ENCODE measurements around the gene TM6SF1.
A peak's percentile ranks its signal among the peaks of the same experiment; 100 is the strongest.

The TM6SF1 gene

GRCh38 chr15:83106994-83107840, at the start of gene TM6SF1:
Gene TM6SF1, plus strand, starts transcription at chr15:83107645. Its CDS starts 36 bp downstream, at chr15:83107681.
- DNase-seq (ENCODE audit: low read depth), result no peak
- H3K4me3 ChIP-seq (replicated peaks; ENCODE audit: low read depth, low read length), result peak within 1 kb of the TSS; percentile 59

GRCh38 chr15:83057696-83058376, 49.6 kb upstream of the TM6SF1 start:
- H3K4me3 ChIP-seq (replicated peaks; ENCODE audit: low read depth, low read length), result peak overlapping the region; percentile 4
- no peak for TF ChIP-seq CTCF (IDR thresholded peaks at IDR 0.05; ENCODE audit: low read length, missing control alignments)
- DNase-seq (ENCODE audit: low read depth), result peak; percentile 68

More at GRCh38 chr15:83106994-83107840, at the start of gene TM6SF1:
- TF ChIP-seq CTCF (IDR thresholded peaks at IDR 0.05; ENCODE audit: low read length, missing control alignments), result no peak

GRCh38 chr15:83061680-83062079, 45.8 kb upstream of the TM6SF1 start:
- H3K4me3 ChIP-seq (replicated peaks; ENCODE audit: low read depth, low read length), result no peak overlapping the region
- no peak for DNase-seq (ENCODE audit: low read depth)
- no peak for TF ChIP-seq CTCF (IDR thresholded peaks at IDR 0.05; ENCODE audit: low read length, missing control alignments)

- no peak for TF ChIP-seq CTCF (IDR thresholded peaks at IDR 0.05; ENCODE audit: low read length, missing control alignments)
- H3K4me3 ChIP-seq (replicated peaks; ENCODE audit: low read depth, low read length), result no peak overlapping the region
- DNase-seq (ENCODE audit: low read depth), result no peak
Observed at GRCh38 chr15:83062768-83063180, 44.7 kb upstream of the TM6SF1 start.

GRCh38 chr15:83063551-83063950, 43.9 kb upstream of the TM6SF1 start:
- H3K4me3 ChIP-seq (replicated peaks; ENCODE audit: low read depth, low read length), result no peak overlapping the region
- no peak for DNase-seq (ENCODE audit: low read depth)

GRCh38 chr15:83064859-83065258, 42.6 kb upstream of the TM6SF1 start:
- no peak for TF ChIP-seq CTCF (IDR thresholded peaks at IDR 0.05; ENCODE audit: low read length, missing control alignments)
- peak overlapping the region; percentile 91 for H3K4me3 ChIP-seq (replicated peaks; ENCODE audit: low read depth, low read length)
- peak; percentile 17 for DNase-seq (ENCODE audit: low read depth)

More at GRCh38 chr15:83063551-83063950, 43.9 kb upstream of the TM6SF1 start:
- TF ChIP-seq CTCF (IDR thresholded peaks at IDR 0.05; ENCODE audit: low read length, missing control alignments), result no peak

Data from fibroblast of pulmonary artery (primary cell).